SH-SY5Y (cell line): ENCODE results near the gene ANAPC15.

Experiments
- GATA2 ChIP-seq: IDR thresholded peaks from 2 replicates; pipeline ENCODE4 v1.6.1; 2011; ENCODE audit warnings: mild to moderate bottlenecking, low read depth, low read length
- GATA3 ChIP-seq: IDR thresholded peaks from 2 replicates; pipeline ENCODE4 v1.6.1; 2011; ENCODE audit warnings: low read depth, mild to moderate bottlenecking, low read length, moderate library complexity

Gene ANAPC15

GRCh38 chr11:72129381-72129780, 16.9 kb upstream of the ANAPC15 start:
- TF ChIP-seq GATA3 = no peak
- no peak for TF ChIP-seq GATA2

- no peak for TF ChIP-seq GATA3
- no peak for TF ChIP-seq GATA2
Observed at GRCh38 chr11:72127923-72128322, 15.4 kb upstream of the ANAPC15 start.

GRCh38 chr11:72125956-72126355, 13.5 kb upstream of the ANAPC15 start:
- TF ChIP-seq GATA2 (no peak), GATA3 (no peak)

- TF ChIP-seq GATA3 (no peak), GATA2 (no peak)
Observed at GRCh38 chr11:72124046-72124445, 11.6 kb upstream of the ANAPC15 start.

GRCh38 chr11:72123117-72123653, 10.7 kb upstream of the ANAPC15 start:
- TF ChIP-seq GATA2 = no peak
- TF ChIP-seq GATA3 = no peak

GRCh38 chr11:72122607-72123006, 10.1 kb upstream of the ANAPC15 start:
- TF ChIP-seq GATA3 = no peak
- TF ChIP-seq GATA2 = no peak

DNA sequence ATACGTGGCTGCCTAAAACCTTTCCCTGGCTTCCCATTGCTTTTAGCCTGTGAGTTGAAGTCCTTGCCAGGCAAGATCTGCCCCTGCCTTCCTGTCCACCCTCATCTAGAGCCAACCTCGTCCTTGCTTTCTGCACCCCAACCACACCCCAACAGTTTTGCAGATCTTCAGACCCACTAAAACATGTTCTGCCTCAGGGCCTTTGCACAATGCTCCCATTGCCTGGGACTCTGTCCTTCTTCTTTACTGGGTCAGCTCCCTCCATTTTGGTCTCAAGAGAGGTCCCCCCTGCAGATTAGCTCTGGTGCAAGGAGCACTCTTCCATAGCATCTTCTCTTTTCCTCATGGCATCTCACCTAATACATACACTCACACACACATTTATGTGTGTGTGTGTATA, 8.4 kb upstream of the ANAPC15 start:
- TF ChIP-seq GATA2 (no peak), GATA3 (no peak)

DNA sequence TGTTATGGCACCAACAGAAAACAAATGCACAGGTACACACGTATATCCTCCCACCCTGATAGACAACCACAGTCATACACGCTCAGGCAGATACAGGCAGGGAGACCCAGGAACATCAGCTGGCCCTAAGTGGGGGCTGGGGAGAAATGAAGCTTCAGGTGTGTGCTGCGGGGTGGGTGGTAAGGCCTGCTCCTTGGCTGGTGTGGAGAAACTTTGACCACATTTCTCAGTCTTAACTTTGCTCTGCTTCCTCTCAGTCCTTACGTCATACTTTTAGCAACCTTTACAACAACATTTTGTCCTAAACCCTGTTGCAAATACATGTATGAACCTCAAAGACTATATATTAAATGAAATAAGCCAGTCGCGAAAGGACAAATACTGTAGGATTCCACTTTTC, 6.7 kb upstream of the ANAPC15 start:
- TF ChIP-seq GATA3 (no peak), GATA2 (no peak)

DNA sequence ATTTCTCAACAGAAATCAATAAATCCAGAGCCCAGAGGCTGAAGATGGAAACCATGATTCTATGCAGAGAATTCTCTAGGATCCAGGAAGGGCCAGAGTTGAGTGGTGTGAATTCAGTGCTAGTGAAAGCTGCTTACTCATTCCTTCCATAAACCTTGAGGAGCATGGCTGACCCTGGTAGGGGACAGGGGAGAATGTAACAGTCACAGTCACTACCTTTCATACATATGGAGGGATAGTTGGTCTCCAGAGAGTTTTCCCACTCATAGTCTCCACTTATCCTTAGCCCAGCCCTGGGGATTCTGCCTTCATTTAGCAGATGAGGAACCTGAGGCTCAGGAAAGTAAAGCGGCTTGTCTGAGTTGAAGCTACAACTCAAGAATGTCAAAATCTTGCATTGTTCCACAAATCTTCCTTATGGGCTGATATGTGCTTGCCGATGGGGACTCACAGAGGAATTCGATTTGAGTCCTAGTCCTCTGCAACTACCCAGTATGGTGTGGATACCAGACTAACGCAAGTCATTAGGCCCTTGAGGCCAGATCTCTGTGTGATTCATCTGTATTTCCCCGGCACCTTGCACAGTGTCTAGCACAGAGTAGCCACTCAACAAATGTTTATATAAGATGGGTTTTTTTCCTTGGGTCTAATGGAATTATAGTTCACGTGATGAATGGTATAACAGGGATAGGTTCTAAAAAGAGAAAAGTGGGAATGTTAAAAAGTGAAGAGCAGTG, 3.7 kb upstream of the ANAPC15 start:
- TF ChIP-seq GATA3 (no peak), GATA2 (no peak)

DNA sequence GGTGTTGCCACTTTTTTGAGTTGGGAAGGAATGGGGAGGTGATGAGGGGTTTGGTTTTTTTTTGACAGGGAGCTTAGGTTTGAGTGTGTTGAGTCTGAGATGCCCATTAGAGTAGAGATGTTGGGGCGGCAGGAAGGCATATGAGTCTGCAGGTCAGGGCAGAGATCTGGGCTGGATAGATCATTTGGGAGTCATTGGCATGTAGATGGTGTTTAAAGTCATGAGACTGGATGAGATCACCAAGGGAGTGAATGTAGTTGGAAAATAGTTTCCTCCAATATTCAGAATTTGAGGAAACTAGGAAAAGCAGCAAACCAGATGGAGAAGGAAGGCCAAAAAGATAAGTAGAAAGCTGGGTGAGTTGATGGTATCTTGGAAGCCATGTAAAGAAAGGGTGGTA, 2.1 kb upstream of the ANAPC15 start:
- no peak for TF ChIP-seq GATA3
- no peak for TF ChIP-seq GATA2

DNA sequence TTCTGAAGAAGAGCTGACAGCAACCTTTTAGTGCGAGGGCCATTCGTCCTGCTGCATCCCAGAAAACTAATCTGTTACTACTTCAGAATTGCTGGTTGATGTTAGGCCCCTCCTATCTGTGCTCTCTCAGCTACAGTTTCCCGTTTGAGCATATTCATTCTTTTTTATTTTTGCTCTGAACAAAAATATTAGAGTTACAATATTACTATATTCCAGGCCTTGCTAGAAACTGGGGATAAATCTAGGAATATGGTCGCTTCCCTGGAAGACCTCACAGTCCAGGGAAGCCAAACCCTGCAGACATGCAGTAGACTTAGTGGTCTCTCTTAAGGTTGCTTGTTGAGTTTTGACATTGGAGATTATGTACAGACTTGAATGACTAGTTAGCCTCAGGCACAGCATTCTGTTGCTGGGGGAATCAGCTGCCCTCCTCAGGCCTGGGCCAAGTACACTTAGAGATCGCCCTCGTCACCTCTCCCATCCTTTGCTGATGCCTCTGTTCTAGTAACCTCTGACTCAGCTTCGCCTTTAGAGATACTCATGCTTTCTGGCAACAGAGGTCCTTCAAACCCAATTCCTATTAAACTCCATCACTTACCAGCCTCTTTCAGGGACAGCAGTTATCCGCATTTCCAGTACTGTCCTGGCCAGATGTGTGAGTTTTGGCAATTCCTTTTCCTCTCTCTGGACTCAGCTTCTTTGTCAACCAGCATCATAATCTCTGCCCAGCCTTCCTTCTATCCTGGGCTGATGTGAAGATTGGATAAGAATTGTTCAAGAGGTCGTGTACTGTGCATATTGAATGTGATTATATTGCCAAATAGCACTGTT, 698 bp upstream of the ANAPC15 start:
- TF ChIP-seq GATA2 = no peak
- no peak for TF ChIP-seq GATA3

GRCh38 chr11:72111300-72112142, 974 bp downstream of the ANAPC15 start:
- no peak for TF ChIP-seq GATA3
- TF ChIP-seq GATA2 = no peak

DNA sequence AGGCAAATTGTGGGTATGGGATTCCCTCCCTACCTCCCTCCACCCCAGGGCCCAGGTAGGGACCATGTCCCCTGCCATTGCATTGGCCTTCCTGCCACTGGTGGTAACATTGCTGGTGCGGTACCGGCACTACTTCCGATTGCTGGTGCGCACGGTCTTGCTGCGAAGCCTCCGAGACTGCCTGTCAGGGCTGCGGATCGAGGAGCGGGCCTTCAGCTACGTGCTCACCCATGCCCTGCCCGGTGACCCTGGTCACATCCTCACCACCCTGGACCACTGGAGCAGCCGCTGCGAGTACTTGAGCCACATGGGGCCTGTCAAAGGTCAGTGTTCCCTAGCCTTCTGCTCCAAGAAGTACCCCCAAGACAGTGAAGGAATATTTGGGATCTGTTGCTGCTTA, 6.6 kb downstream of the ANAPC15 start, which contains the start of gene TOMT:
TOMT (plus strand) TSS at position 37 of the 400 bp plus-strand sequence; CDS start at position 65, 28 bp downstream.
- TF ChIP-seq GATA2 = no peak
- no peak for TF ChIP-seq GATA3

DNA sequence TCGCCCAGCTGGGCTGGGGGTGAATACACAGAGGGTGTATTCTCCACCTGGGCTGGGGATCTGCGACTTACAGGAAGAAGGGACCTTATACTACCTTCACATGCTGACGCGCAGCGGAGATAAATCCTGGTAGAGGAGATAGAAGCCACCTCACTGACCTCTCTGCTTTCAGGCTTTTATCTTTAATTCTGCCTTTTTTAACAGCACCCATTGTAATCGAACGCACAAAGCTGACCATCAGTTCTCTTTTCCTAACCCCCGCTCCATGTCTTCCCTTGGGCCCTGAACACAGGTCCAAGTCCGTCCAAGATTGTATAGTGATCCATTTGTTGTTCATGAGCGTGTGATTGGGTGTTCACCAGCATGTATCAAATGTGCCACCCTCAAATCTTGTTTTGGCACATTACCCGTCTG, 8.7 kb downstream of the ANAPC15 start:
- TF ChIP-seq GATA2 = no peak
- no peak for TF ChIP-seq GATA3
